PC-9 (cell line): Measurements from ENCODE around the gene CEP112. TPM values are rescaled to one million over a fixed set of nuclear protein-coding genes. Genes with fewer than 3 reads are reported as not detected.

Source experiments
- BruUV-seq: library from RNA; stranded (reverse); fragments of 400-500 nt; replicated peaks from 2 replicates; lab custom pipeline; 2021; lab: Mats Ljungman, UMichigan
- CTCF ChIA-PET: fragments of 300-600 bp; sonication (Branson Sonifier 250); formaldehyde crosslinking; loops from one replicate; lab custom pipeline; 2022; ENCODE audit warnings: antibody characterized with exemption; lab: Charles Lee
- POLR2A ChIA-PET: fragments of 300-600 bp; sonication (Branson Sonifier 250); formaldehyde crosslinking; loops from one replicate; lab custom pipeline; 2022; ENCODE audit warnings: antibody characterized with exemption; ENCODE audit not compliant: unreplicated experiment; lab: Charles Lee
- DNase-seq, 2 experiments: peaks; one replicate each; pipeline versions ENCODE4 v3.0.0 to v3.0.0-alpha.2; 2015 to 2022; ENCODE audit warnings: mixed read lengths in 1 of 2
- H2AFZ ChIP-seq: fragments of 200-600 bp; sonication (generic); 2 replicates; pipeline ENCODE4 v1.8.1; 2017; ENCODE audit warnings: antibody characterized with exemption
- H3F3A ChIP-seq: fragments of 200-600 bp; sonication (generic); 2 replicates; pipeline ENCODE4 v1.8.1; 2017; ENCODE audit warnings: antibody characterized with exemption, mild to moderate bottlenecking, low read depth; ENCODE audit not compliant: insufficient read depth
- H3K27ac ChIP-seq: fragments of 200-600 bp; sonication (generic); 2 replicates; pipeline ENCODE4 v1.6.1; 2016; ENCODE audit warnings: mixed run types
- H3K27me3 ChIP-seq: fragments of 200-600 bp; sonication (generic); 2 replicates; pipeline ENCODE4 v1.6.1; 2016; ENCODE audit warnings: low read depth, mixed run types; ENCODE audit not compliant: insufficient read depth
- H3K36me3 ChIP-seq: fragments of 200-600 bp; sonication (generic); 2 replicates; pipeline ENCODE4 v1.6.1; 2016; ENCODE audit warnings: low read depth, mixed run types
- H3K4me1 ChIP-seq: fragments of 200-600 bp; sonication (generic); replicated peaks from 2 replicates; pipeline ENCODE4 v1.6.1; 2016; ENCODE audit warnings: mixed run types; ENCODE audit not compliant: insufficient read depth
- H3K4me2 ChIP-seq: fragments of 200-600 bp; sonication (generic); 2 replicates; pipeline ENCODE4 v1.6.1; 2017; ENCODE audit warnings: mixed run types
- H3K4me3 ChIP-seq: fragments of 200-600 bp; sonication (generic); 2 replicates; pipeline ENCODE4 v1.6.1; 2016; ENCODE audit warnings: mixed run types
- H3K79me2 ChIP-seq: fragments of 200-600 bp; sonication (generic); 2 replicates; pipeline ENCODE4 v1.6.1; 2017; ENCODE audit warnings: low read depth, mixed run types
- H3K9me2 ChIP-seq: fragments of 200-600 bp; sonication (generic); 2 replicates; pipeline ENCODE4 v1.8.1; 2017; ENCODE audit warnings: mild to moderate bottlenecking; ENCODE audit not compliant: insufficient read depth
- H3K9me3 ChIP-seq: fragments of 200-600 bp; sonication (generic); 2 replicates; pipeline ENCODE4 v1.8.1; 2016; ENCODE audit warnings: low read depth; ENCODE audit not compliant: insufficient read depth
- H4K20me1 ChIP-seq: fragments of 200-600 bp; sonication (generic); 2 replicates; pipeline ENCODE4 v1.8.1; 2017; ENCODE audit not compliant: insufficient read depth
- CTCF ChIP-seq: fragments of 200-600 bp; sonication (generic); conservative IDR thresholded peaks from 2 replicates; pipeline ENCODE4 v1.6.1; 2017; ENCODE audit warnings: mixed run types, antibody characterized with exemption, mild to moderate bottlenecking, moderate library complexity
- EZH2 ChIP-seq: fragments of 200-600 bp; sonication (generic); IDR thresholded peaks from 2 replicates; pipeline ENCODE4 v1.8.0; 2017; ENCODE audit warnings: antibody characterized with exemption, low read depth
- intact Hi-C: fragments of 100-400 bp; cut with micrococcal nuclease; formaldehyde crosslinking; loops from one replicate; pipeline ENCODE4 v1.10.0; 2022; ENCODE audit not compliant: unreplicated experiment
- total RNA-seq: library from RNA; stranded (reverse); gene quantifications from 2 replicates; pipeline ENCODE4 v1.2.3, GENCODE V29; 2021

CEP112 gene
- total RNA-seq, 1 experiment from 2014 or later = 4.3 TPM

DNA sequence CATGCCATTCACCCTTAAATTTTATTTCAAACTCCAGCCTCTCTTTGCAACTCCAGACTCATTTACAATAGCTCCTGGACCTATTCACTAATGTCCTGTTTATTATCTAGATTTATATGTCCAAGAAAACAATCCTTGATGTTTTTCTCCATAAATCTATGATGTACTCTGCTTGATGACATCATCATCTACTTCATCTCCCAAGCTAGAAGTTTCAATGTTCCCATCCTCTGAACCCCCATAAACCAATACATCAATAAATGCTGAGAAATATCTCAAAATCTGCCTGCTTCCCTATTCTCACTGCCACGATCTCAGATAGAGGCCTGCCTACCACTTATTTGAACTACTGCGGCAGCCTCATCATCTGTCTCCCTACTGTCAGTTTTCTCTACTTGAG is 4.2 kb downstream of the CEP112 start:
- no peaks in the 10 kb centered on the region for H3K27me3 ChIP-seq
- no peak overlapping the region for H3K4me2 ChIP-seq
- no TSS peak for BruUV-seq
- H3K4me1 ChIP-seq = peaks cover 15% of the 10 kb centered on the region
- H3K9me2 ChIP-seq = no peaks in the 10 kb centered on the region
- H3K79me2 ChIP-seq = no peaks in the 10 kb centered on the region
- ChIA-PET CTCF (interaction anchor here (0.7 kb wide), 1 partner anchor 893 kb away, joined by 7 read pairs; no protein-coding TSS in a partner anchor), POLR2A (no interaction called here)
- intact Hi-C loops = no loop called here
- DNase-seq = no peak
- peaks cover 23% of the 10 kb centered on the region for H3F3A ChIP-seq
- no peak overlapping the region for H3K27ac ChIP-seq
- H4K20me1 ChIP-seq = no peaks in the 10 kb centered on the region
- H3K4me3 ChIP-seq = no peak overlapping the region
- no peaks in the 10 kb centered on the region for H3K9me3 ChIP-seq
- H3K36me3 ChIP-seq = no peaks in the 10 kb centered on the region
- H2AFZ ChIP-seq = no peak overlapping the region
- no peak for TF ChIP-seq EZH2
- TF ChIP-seq CTCF = no peak

DNA sequence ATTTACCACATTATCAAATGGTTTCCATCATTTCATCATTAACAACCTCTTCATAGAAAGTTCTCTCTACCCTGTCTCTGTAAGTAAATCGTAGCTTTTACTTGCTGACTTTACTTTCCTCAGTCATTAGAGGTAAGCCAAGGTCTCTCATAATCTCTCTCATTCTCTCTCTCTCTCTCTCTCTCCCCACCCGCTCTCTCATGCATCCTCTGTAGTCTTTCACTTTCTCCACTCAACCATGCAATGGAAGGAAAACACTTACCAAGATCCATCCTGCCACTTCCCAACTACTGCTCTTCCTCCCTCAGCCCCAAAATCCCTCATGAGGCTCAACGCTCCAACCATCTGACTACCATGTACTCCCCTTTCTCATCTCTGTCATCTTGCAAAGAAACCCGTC is 6.1 kb downstream of the CEP112 start:
- intact Hi-C loops = no loop called here
- Histone ChIP-seq H4K20me1 (no peaks in the 10 kb centered on the region), H2AFZ (no peak overlapping the region), H3K27ac (no peak overlapping the region), H3K4me2 (no peak overlapping the region), H3K79me2 (no peaks in the 10 kb centered on the region), H3K4me3 (no peak overlapping the region), H3K27me3 (no peaks in the 10 kb centered on the region), H3F3A (peaks cover 6% of the 10 kb centered on the region; the same call in 1 of the 2 replicates), H3K4me1 (peaks cover 7% of the 10 kb centered on the region), H3K9me3 (no peaks in the 10 kb centered on the region), H3K9me2 (no peaks in the 10 kb centered on the region), H3K36me3 (no peaks in the 10 kb centered on the region)
- no peak for DNase-seq
- POLR2A ChIA-PET = no interaction called here
- CTCF ChIA-PET = no interaction called here
- no TSS peak for BruUV-seq
- TF ChIP-seq EZH2 (no peak), CTCF (no peak)

GRCh38 chr17:66184392-66184791 is 7.5 kb downstream of the CEP112 start:
- intact Hi-C loops = no loop called here
- POLR2A ChIA-PET = no interaction called here
- CTCF ChIA-PET = no interaction called here

More at GRCh38 chr17:66184392-66184791, 7.5 kb downstream of the CEP112 start:
- Histone ChIP-seq H3K9me3 (no peaks in the 10 kb centered on the region; the same call in 1 of the 2 replicates), H2AFZ (no peak overlapping the region), H3K9me2 (no peaks in the 10 kb centered on the region), H4K20me1 (no peaks in the 10 kb centered on the region), H3K27ac (no peak overlapping the region), H3K4me1 (no peaks in the 10 kb centered on the region), H3F3A (no peaks in the 10 kb centered on the region), H3K4me3 (no peak overlapping the region), H3K27me3 (no peaks in the 10 kb centered on the region), H3K4me2 (no peak overlapping the region), H3K79me2 (no peaks in the 10 kb centered on the region), H3K36me3 (no peaks in the 10 kb centered on the region)
- DNase-seq = no peak
- TF ChIP-seq CTCF = no peak
- TF ChIP-seq EZH2 = no peak
- no TSS peak for BruUV-seq
